HEK293 (cell line): ENCODE measurements around the gene ZNF358.

ENCODE experiments used
- CTCF ChIA-PET: fragments of 350-600 bp; formaldehyde crosslinking; extraction: SDS; loops from one replicate; lab custom pipeline; 2021; ENCODE audit warnings: antibody characterized with exemption; lab: Yijun Ruan, JAX
- POLR2A ChIA-PET: fragments of 300-600 bp; formaldehyde crosslinking; extraction: SDS; loops from one replicate; lab custom pipeline; 2020; ENCODE audit warnings: antibody characterized with exemption, inconsistent platforms; lab: Yijun Ruan, JAX
- H3K27ac ChIP-seq: fragments of 200-500 bp; sonication (Bioruptor generic); 2 replicates; pipeline ENCODE4 v1.5.1; 2014; ENCODE audit warnings: low read depth, low read length, control low read depth, inconsistent platforms; ENCODE audit errors: extremely low read depth
- H3K36me3 ChIP-seq, 2 experiments: fragments of 200-500 bp in 1 of 2; sonication (Bioruptor generic) in 1 of 2; 1 replicate in 1 of 2; 2 replicates in 1 of 2; pipeline ENCODE4 v1.5.1; 2014 to 2017; ENCODE audit warnings: inconsistent platforms in 2 of 2, low read length in 2 of 2; ENCODE audit not compliant: control insufficient read depth in 2 of 2, insufficient read depth in 1 of 2
- H3K4me1 ChIP-seq: fragments of 200-500 bp; sonication (Bioruptor generic); 2 replicates; pipeline ENCODE4 v1.5.1; 2014; ENCODE audit warnings: mild to moderate bottlenecking, low read length, inconsistent platforms; ENCODE audit not compliant: control insufficient read depth, insufficient read depth
- H3K4me3 ChIP-seq: 2 replicates; pipeline ENCODE4 v1.5.1; 2011; ENCODE audit warnings: low read depth, mild to moderate bottlenecking, control low read depth, low read length, moderate library complexity
- H3K9me3 ChIP-seq: fragments of 200-500 bp; sonication (Bioruptor generic); 2 replicates; pipeline ENCODE4 v1.5.1; 2014; ENCODE audit warnings: low read depth, low read length, inconsistent platforms; ENCODE audit not compliant: control insufficient read depth, insufficient read depth
- AEBP2 ChIP-seq: fragments of 450-650 bp; formaldehyde crosslinking; IDR thresholded peaks from 2 replicates; pipeline ENCODE4 v1.5.1; 2016; ENCODE audit warnings: missing biosample characterization, missing genetic modification characterization, borderline replicate concordance
- FEZF1 ChIP-seq: fragments of 450-650 bp; formaldehyde crosslinking; IDR thresholded peaks from 2 replicates; pipeline ENCODE4 v1.5.1; 2016; ENCODE audit warnings: missing biosample characterization, missing genetic modification characterization
- GLI4 ChIP-seq: fragments of 450-650 bp; formaldehyde crosslinking; IDR thresholded peaks from 2 replicates; pipeline ENCODE4 v1.5.1; 2016; ENCODE audit warnings: missing biosample characterization, missing genetic modification characterization
- GLIS2 ChIP-seq: fragments of 450-650 bp; formaldehyde crosslinking; IDR thresholded peaks from 2 replicates; pipeline ENCODE4 v1.5.1; 2016; ENCODE audit warnings: missing biosample characterization, missing genetic modification characterization
- HIC1 ChIP-seq: fragments of 450-650 bp; formaldehyde crosslinking; IDR thresholded peaks from 2 replicates; pipeline ENCODE4 v1.5.1; 2016; ENCODE audit warnings: missing biosample characterization, missing genetic modification characterization
- MEIS1 ChIP-seq: sonication (generic); formaldehyde crosslinking; IDR thresholded peaks from 2 replicates; pipeline ENCODE4 v1.8.1; 2022; ENCODE audit warnings: missing genetic modification reagents, mild to moderate bottlenecking, borderline replicate concordance
- OSR2 ChIP-seq: fragments of 450-650 bp; formaldehyde crosslinking; IDR thresholded peaks from 2 replicates; pipeline ENCODE4 v1.5.1; 2016; ENCODE audit warnings: missing biosample characterization, missing genetic modification characterization
- PRDM1 ChIP-seq: fragments of 450-650 bp; formaldehyde crosslinking; IDR thresholded peaks from 2 replicates; pipeline ENCODE4; 2016; ENCODE audit warnings: missing biosample characterization, missing genetic modification characterization
- PRDM10 ChIP-seq: fragments of 450-650 bp; formaldehyde crosslinking; IDR thresholded peaks from 2 replicates; pipeline ENCODE4 v1.5.1; 2016; ENCODE audit warnings: missing biosample characterization, missing genetic modification characterization
- YY2 ChIP-seq: fragments of 450-650 bp; formaldehyde crosslinking; IDR thresholded peaks from 2 replicates; pipeline ENCODE4 v1.5.1; 2016; ENCODE audit warnings: missing biosample characterization, missing genetic modification characterization
- ZBTB1 ChIP-seq: fragments of 450-650 bp; formaldehyde crosslinking; IDR thresholded peaks from 2 replicates; pipeline ENCODE4 v1.5.1; 2016; ENCODE audit warnings: missing biosample characterization, missing genetic modification characterization
- ZBTB17 ChIP-seq: fragments of 450-650 bp; formaldehyde crosslinking; IDR thresholded peaks from 2 replicates; pipeline ENCODE4 v1.5.1; 2016; ENCODE audit warnings: missing biosample characterization, missing genetic modification characterization
- ZFP3 ChIP-seq: fragments of 450-650 bp; formaldehyde crosslinking; IDR thresholded peaks from 2 replicates; pipeline ENCODE4 v1.5.1; 2016; ENCODE audit warnings: low read depth, missing biosample characterization, missing genetic modification characterization
- ZNF121 ChIP-seq: fragments of 450-650 bp; formaldehyde crosslinking; IDR thresholded peaks from 2 replicates; pipeline ENCODE4 v1.5.1; 2016; ENCODE audit warnings: missing biosample characterization, missing genetic modification characterization
- ZNF140 ChIP-seq: fragments of 450-650 bp; formaldehyde crosslinking; IDR thresholded peaks from 2 replicates; pipeline ENCODE4 v1.5.1; 2016; ENCODE audit warnings: missing biosample characterization, missing genetic modification characterization
- ZNF155 ChIP-seq: fragments of 450-650 bp; formaldehyde crosslinking; IDR thresholded peaks from 2 replicates; pipeline ENCODE4 v1.5.1; 2016; ENCODE audit warnings: missing biosample characterization, missing genetic modification characterization
- ZNF2 ChIP-seq: fragments of 450-650 bp; formaldehyde crosslinking; IDR thresholded peaks from 2 replicates; pipeline ENCODE4 v1.5.1; 2016; ENCODE audit warnings: missing biosample characterization, missing genetic modification characterization
- ZNF23 ChIP-seq: fragments of 450-650 bp; formaldehyde crosslinking; IDR thresholded peaks from 2 replicates; pipeline ENCODE4 v1.5.1; 2016; ENCODE audit warnings: missing biosample characterization, missing genetic modification characterization, borderline replicate concordance
- ZNF366 ChIP-seq: fragments of 450-650 bp; formaldehyde crosslinking; conservative IDR thresholded peaks from 2 replicates; pipeline ENCODE4 v1.5.1; 2016; ENCODE audit warnings: missing biosample characterization, missing genetic modification characterization
- ZNF391 ChIP-seq: fragments of 450-650 bp; formaldehyde crosslinking; IDR thresholded peaks from 2 replicates; pipeline ENCODE4 v1.5.1; 2016; ENCODE audit warnings: low read depth, missing biosample characterization, missing genetic modification characterization, borderline replicate concordance
- ZNF510 ChIP-seq: fragments of 450-650 bp; formaldehyde crosslinking; IDR thresholded peaks from 2 replicates; pipeline ENCODE4 v1.5.1; 2018; ENCODE audit warnings: mild to moderate bottlenecking, missing genetic modification characterization, missing biosample characterization; ENCODE audit not compliant: insufficient replicate concordance
- ZNF600 ChIP-seq: fragments of 450-650 bp; formaldehyde crosslinking; IDR thresholded peaks from 2 replicates; pipeline ENCODE4 v1.5.1; 2016; ENCODE audit warnings: missing biosample characterization, missing genetic modification characterization
- ZNF707 ChIP-seq: fragments of 450-650 bp; formaldehyde crosslinking; IDR thresholded peaks from 2 replicates; pipeline ENCODE4 v1.5.1; 2016; ENCODE audit warnings: missing biosample characterization, missing genetic modification characterization
- ZNF792 ChIP-seq: fragments of 450-650 bp; formaldehyde crosslinking; IDR thresholded peaks from 2 replicates; pipeline ENCODE4 v1.5.1; 2016; ENCODE audit warnings: missing biosample characterization, missing genetic modification characterization
- TF ChIP-seq, protein P1 (sequence below): fragments of 450-650 bp; IDR thresholded peaks from 2 replicates; pipeline ENCODE4 v1.5.1; 2018; ENCODE audit warnings: missing biosample characterization, mild to moderate bottlenecking, missing genetic modification characterization
- TF ChIP-seq, protein P2 (sequence below): fragments of 450-650 bp; formaldehyde crosslinking; IDR thresholded peaks from 2 replicates; pipeline ENCODE4 v1.5.1; 2016; ENCODE audit warnings: missing biosample characterization, missing genetic modification characterization

ZNF358 gene

DNA sequence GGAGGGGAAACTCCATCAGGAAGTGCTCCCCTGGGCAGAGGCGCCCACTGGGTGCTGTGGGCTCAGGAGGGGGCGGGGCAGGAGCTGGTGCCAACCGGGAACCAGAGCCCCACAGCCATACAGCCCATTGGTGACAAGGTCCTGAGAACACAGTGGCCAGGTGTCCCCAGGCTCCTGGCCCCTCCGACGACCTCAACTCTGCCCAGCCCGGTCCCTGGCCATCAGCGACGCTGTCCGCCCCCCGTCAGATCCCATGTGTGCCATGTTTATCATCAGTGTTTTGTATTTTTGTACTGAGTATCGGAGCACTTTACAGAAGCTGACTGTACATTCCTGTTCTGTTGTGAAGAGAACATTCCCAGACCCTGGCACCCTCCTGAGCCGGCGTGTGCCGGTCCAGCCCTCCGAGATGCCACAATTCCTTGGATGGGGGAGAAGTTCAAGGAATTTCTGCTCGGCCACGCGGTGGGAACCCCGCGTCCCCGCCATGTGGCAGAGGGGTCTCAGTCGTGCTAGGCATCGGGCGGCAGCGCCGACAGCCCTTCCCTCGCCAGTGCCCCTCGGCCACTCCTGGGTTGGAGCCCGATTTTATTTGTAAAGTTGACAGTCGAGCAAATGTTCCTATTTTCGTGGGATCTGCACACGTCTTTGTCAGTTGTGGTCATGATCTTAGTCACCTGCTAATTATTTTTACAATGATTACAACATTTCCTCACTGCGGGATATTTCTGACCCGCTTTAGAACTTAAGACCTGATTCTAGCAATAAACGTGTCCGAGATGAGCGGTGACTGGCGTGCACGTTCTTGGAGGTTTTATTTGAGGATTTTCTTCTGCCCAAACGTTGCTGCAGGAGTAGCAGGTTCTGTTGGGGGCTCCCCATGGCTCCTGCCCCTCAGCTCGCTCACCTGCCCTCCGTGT, 43.9 kb upstream of the ZNF358 start:
- no peaks in the 10 kb centered on the region for H3K9me3 ChIP-seq
- CTCF ChIA-PET = interaction anchor here (1.2 kb wide), 1 partner anchor 257 kb away, joined by 3 read pairs; no protein-coding TSS in a partner anchor
- no peaks in the 10 kb centered on the region for H3K4me1 ChIP-seq
- no peak for TF ChIP-seq MEIS1 (CRISPR knock-in tag)
- TF ChIP-seq ZBTB17 (tag by site-specific recombination) = no peak
- no peak for TF ChIP-seq PRDM1 (tag by site-specific recombination)
- TF ChIP-seq ZNF391 (tag by site-specific recombination) = no peak
- no peak for TF ChIP-seq YY2 (tag by site-specific recombination)
- TF ChIP-seq GLI4 (tag by site-specific recombination) = no peak
- TF ChIP-seq ZBTB1 (tag by site-specific recombination) = no peak
- no peak for TF ChIP-seq ZNF600
- TF ChIP-seq ZNF23 = no peak
- TF ChIP-seq FEZF1 (tag by site-specific recombination) = no peak
- no peak for TF ChIP-seq GLIS2 (tag by site-specific recombination)
- TF ChIP-seq ZNF155 (tag by site-specific recombination) = no peak
- TF ChIP-seq PRDM10 = no peak
- TF ChIP-seq, protein P1, sequence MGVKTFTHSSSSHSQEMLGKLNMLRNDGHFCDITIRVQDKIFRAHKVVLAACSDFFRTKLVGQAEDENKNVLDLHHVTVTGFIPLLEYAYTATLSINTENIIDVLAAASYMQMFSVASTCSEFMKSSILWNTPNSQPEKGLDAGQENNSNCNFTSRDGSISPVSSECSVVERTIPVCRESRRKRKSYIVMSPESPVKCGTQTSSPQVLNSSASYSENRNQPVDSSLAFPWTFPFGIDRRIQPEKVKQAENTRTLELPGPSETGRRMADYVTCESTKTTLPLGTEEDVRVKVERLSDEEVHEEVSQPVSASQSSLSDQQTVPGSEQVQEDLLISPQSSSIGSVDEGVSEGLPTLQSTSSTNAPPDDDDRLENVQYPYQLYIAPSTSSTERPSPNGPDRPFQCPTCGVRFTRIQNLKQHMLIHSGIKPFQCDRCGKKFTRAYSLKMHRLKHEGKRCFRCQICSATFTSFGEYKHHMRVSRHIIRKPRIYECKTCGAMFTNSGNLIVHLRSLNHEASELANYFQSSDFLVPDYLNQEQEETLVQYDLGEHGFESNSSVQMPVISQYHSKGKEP (tag by site-specific recombination) = no peak
- no peak for TF ChIP-seq HIC1 (tag by site-specific recombination)
- peaks cover 0 to 39% of the 10 kb centered on the region in 2 experiments; a peak in 2 of 3 replicates for H3K36me3 ChIP-seq
- no peak overlapping the region for H3K27ac ChIP-seq
- POLR2A ChIA-PET = no interaction called here
- no peak overlapping the region for H3K4me3 ChIP-seq

DNA sequence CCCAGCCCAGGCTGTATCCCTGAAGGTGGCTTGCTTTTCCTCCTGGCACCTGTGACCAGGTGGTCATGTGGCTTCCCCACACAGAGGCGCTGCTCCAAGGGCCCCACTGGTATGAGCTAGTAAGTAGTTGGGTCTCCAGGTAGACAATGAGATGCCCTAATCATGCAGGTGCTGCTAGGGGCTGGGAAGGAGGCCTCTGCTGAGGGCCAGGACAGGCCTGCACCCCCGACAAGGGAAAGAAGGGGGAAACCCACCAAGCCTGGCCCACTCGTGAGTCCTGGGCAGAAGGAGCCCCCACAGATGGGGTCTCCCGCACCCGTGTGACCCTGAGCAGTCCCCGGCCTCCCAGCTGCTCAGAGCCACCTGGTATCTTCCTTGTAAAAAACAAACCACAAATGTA, 40.2 kb upstream of the ZNF358 start:
- H3K4me1 ChIP-seq = no peaks in the 10 kb centered on the region
- CTCF ChIA-PET = no interaction called here
- no peaks in the 10 kb centered on the region for H3K9me3 ChIP-seq
- no peak overlapping the region for H3K4me3 ChIP-seq
- POLR2A ChIA-PET = no interaction called here
- no peak overlapping the region for H3K27ac ChIP-seq
- peaks cover 0 to 9% of the 10 kb centered on the region in 2 experiments; a peak in 2 of 3 replicates for H3K36me3 ChIP-seq
- TF ChIP-seq OSR2 (tag by site-specific recombination) = no peak
- no peak for TF ChIP-seq ZNF366 (tag by site-specific recombination)
- no peak for TF ChIP-seq ZFP3 (tag by site-specific recombination)
- TF ChIP-seq, protein P2, sequence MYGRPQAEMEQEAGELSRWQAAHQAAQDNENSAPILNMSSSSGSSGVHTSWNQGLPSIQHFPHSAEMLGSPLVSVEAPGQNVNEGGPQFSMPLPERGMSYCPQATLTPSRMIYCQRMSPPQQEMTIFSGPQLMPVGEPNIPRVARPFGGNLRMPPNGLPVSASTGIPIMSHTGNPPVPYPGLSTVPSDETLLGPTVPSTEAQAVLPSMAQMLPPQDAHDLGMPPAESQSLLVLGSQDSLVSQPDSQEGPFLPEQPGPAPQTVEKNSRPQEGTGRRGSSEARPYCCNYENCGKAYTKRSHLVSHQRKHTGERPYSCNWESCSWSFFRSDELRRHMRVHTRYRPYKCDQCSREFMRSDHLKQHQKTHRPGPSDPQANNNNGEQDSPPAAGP (tag by site-specific recombination) = no peak
- no peak for TF ChIP-seq ZNF2 (tag by site-specific recombination)
- no peak for TF ChIP-seq ZNF792
- TF ChIP-seq ZNF140 (tag by site-specific recombination) = no peak
- TF ChIP-seq ZNF121 (tag by site-specific recombination) = no peak
- no peak for TF ChIP-seq AEBP2 (tag by site-specific recombination)
- TF ChIP-seq ZNF510 (tag by site-specific recombination) = no peak
- TF ChIP-seq ZNF707 (tag by site-specific recombination) = no peak
